Activated CD4-positive, alpha-beta memory T cell treated with anti-CD3 and anti-CD28 coated beads for 36 hours (primary cell): ENCODE data around the gene STAM2. TPM values are rescaled to one million over a fixed set of nuclear protein-coding genes. Genes with fewer than 3 reads are reported as not detected.

Experiments used
- CTCF ChIA-PET: fragments of 350-600 bp; sonication (Branson Sonifier 250); formaldehyde crosslinking; loops from one replicate; lab custom pipeline; 2021; ENCODE audit warnings: antibody characterized with exemption, inconsistent platforms; lab: Charles Lee
- POLR2A ChIA-PET: fragments of 350-600 bp; sonication (Branson Sonifier 250); formaldehyde crosslinking; loops from one replicate; lab custom pipeline; 2021; ENCODE audit warnings: antibody characterized with exemption; lab: Charles Lee
- DNase-seq: peaks from one replicate; pipeline ENCODE4 v3.0.0-alpha.2; 2020
- H3K27ac Mint-ChIP-seq: one replicate; pipeline ENCODE4 v1.8.0; 2021; ENCODE audit warnings: mixed read lengths
- H3K27me3 Mint-ChIP-seq: one replicate; pipeline ENCODE4 v1.8.0; 2021; ENCODE audit warnings: mixed read lengths
- H3K36me3 Mint-ChIP-seq: one replicate; pipeline ENCODE4 v1.8.0; 2021; ENCODE audit warnings: mixed read lengths
- H3K4me1 Mint-ChIP-seq: one replicate; pipeline ENCODE4 v1.8.0; 2021; ENCODE audit warnings: low read depth, mixed read lengths
- H3K4me3 Mint-ChIP-seq: one replicate; pipeline ENCODE4 v1.8.0; 2021; ENCODE audit warnings: mild to moderate bottlenecking, mixed read lengths
- H3K9me3 Mint-ChIP-seq: one replicate; pipeline ENCODE4 v1.8.0; 2021; ENCODE audit warnings: mixed read lengths
- intact Hi-C: fragments of 100-400 bp; cut with micrococcal nuclease; formaldehyde crosslinking; loops from one replicate; pipeline ENCODE4 v1.15.1; 2023
- total RNA-seq, 2 experiments: library from RNA; stranded (reverse); gene quantifications; one replicate each; pipeline ENCODE4 v1.2.3, GENCODE V29; 2021

The STAM2 gene
- total RNA-seq, 2 experiments from 2014 or later: 16.4 to 17.6 TPM

DNA sequence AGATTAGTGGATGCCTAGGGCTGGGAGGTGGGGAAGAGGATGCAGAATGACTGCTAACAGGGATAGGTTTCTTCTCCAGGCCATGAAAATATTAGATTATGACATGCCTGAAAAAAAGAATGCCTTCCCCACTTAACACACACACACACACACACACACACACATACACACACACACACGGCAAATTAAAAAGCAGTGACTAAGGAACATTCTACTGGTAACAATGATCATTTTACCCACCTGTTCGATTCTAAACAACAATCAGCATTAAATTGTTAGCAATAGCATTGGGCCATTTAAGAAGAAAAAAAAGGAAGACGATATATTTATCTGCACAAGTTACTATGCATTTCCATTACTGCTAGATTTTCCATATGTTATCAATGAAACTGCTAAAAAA lies 87.6 kb downstream of the STAM2 start:
- H3K9me3 Mint-ChIP-seq: no peaks in the 10 kb centered on the region
- H3K36me3 Mint-ChIP-seq: no peaks in the 10 kb centered on the region
- no peaks in the 10 kb centered on the region for H3K4me1 Mint-ChIP-seq
- DNase-seq: no peak
- no peak overlapping the region for H3K27ac Mint-ChIP-seq
- H3K4me3 Mint-ChIP-seq: no peak overlapping the region
- ChIA-PET CTCF (no interaction called here), POLR2A (no interaction called here)
- H3K27me3 Mint-ChIP-seq: no peaks in the 10 kb centered on the region
- intact Hi-C loops: no loop called here

DNA sequence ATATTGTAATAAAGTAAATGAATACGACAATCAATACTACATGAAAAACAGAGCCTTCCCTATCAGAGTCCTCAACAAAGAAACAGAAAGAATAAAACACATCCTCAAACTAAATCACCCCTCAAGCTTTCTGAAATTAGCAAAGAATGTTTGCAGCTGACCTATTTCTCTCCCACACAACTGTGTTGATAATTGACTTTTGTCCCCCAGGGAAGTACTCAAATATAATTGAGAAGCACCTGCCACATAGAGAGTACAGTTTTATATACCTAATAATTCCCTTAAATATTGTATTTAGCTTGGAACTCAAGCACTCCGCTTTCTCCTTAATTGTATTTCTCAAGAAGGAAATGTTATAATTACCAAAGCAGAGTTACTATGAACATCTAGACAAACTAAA lies 89.3 kb downstream of the STAM2 start:
- intact Hi-C loops: no loop called here
- no peaks in the 10 kb centered on the region for H3K4me1 Mint-ChIP-seq
- DNase-seq: no peak
- H3K4me3 Mint-ChIP-seq: no peak overlapping the region
- no peak overlapping the region for H3K27ac Mint-ChIP-seq
- no peaks in the 10 kb centered on the region for H3K27me3 Mint-ChIP-seq
- POLR2A ChIA-PET: no interaction called here
- no peaks in the 10 kb centered on the region for H3K36me3 Mint-ChIP-seq
- CTCF ChIA-PET: no interaction called here
- no peaks in the 10 kb centered on the region for H3K9me3 Mint-ChIP-seq

DNA sequence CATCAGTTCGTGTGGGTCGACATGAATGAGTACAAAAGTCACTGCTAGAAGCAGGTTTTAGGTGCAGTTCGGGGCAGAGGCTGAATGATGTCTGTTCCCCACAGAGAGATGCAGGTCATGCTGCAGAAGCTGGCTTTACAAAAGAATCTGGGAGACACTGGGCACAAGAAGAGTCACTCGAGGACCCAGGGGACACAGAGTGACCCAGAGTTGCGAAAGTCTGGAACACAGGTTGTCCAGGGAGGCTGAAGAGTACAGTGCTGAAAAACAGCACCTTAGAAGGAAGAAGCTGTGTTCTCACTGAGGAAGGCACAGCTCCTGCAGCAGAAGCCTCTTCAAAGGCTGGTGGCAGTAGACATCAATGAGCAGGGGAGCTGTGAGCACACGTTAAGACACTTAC lies 91.5 kb downstream of the STAM2 start:
- intact Hi-C loops: no loop called here
- no peak for DNase-seq
- Mint-ChIP-seq H3K27ac (no peak overlapping the region), H3K4me1 (no peaks in the 10 kb centered on the region), H3K36me3 (no peaks in the 10 kb centered on the region), H3K9me3 (no peaks in the 10 kb centered on the region), H3K27me3 (no peaks in the 10 kb centered on the region), H3K4me3 (no peak overlapping the region)
- CTCF ChIA-PET: no interaction called here
- POLR2A ChIA-PET: no interaction called here

DNA sequence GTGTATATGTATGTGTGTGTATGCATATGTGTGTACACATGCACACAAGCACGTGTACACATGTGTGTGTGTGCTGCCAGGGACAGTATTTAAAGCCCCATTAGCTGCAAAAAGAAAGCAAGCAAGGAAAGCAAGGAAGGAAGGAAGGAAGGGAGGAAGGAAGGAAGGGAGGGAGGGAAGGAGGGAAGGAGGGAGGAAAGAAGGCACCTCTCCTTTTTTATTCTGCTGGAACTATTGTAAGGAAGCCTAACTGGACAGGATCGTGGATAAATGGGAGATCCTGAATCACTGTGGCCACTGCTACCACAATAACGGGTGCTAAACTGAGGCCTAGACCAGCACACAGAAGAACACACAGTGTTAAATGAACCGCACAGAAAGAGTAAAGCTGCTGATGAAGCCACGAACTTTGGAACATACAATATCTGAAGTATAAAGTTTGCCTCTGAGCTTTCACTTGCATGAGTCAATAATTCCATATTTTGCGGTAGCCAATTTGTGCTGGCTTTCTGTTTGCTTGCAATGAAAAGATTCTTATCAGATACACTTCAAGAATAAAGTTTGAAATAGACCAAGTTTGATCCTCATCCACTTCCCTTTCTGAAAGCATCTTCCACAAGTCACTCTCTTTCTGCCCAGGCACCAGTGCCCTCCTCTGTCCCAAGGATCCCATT lies 92.2 kb downstream of the STAM2 start:
- Mint-ChIP-seq H3K9me3 (no peaks in the 10 kb centered on the region), H3K27me3 (no peaks in the 10 kb centered on the region), H3K36me3 (no peaks in the 10 kb centered on the region), H3K27ac (no peak overlapping the region), H3K4me1 (no peaks in the 10 kb centered on the region), H3K4me3 (no peak overlapping the region)
- ChIA-PET CTCF (no interaction called here), POLR2A (no interaction called here)
- no peak for DNase-seq
- intact Hi-C loops: no loop called here

DNA sequence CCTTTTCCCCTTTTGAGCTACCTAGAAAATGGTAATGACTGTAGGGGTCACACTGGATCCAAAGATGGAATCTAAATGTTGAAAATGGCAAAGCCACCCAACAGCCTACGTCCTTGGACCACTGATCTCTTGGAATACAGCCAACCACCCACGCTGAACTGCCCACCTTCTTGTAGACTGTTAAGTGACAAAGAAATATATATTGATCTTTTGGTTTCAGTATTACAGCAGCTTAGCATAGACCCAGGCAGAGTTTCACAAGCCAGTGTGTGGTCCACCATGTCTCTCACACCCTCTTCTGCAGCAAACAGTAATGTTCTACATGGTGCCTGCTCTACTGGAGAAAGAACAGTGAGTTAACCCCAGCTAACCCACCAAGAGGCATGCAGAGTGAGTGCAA lies 96.9 kb downstream of the STAM2 start:
- peaks cover 2% of the 10 kb centered on the region for H3K27me3 Mint-ChIP-seq
- H3K4me3 Mint-ChIP-seq: no peak overlapping the region
- H3K4me1 Mint-ChIP-seq: no peaks in the 10 kb centered on the region
- H3K27ac Mint-ChIP-seq: no peak overlapping the region
- intact Hi-C loops: no loop called here
- ChIA-PET CTCF (interaction anchor here (1.3 kb wide), 1 partner anchor 54 kb away, joined by 4 read pairs; no protein-coding TSS in a partner anchor), POLR2A (no interaction called here)
- DNase-seq: no peak
- H3K36me3 Mint-ChIP-seq: no peaks in the 10 kb centered on the region
- H3K9me3 Mint-ChIP-seq: no peaks in the 10 kb centered on the region

DNA sequence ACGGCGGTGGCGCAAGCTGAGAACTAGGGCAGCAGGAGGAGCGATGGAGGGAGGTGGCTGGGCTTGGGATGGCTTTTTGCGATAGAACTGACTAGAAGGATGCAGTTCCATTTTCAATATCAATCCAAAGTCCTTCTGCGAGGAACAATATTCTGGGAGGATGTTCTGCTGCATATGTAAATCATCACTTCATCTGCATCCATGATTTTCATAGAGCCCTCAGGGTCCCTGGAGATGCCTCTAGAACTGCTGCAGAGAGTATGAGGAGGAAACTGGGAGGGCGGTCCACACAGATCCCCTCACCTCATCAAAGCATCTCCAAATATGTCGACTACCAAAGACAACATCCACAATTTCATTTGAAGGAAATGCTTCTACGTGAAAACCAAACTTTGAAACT lies 97.5 kb downstream of the STAM2 start:
- Mint-ChIP-seq H3K4me1 (no peaks in the 10 kb centered on the region), H3K36me3 (no peaks in the 10 kb centered on the region), H3K27me3 (peaks cover 2% of the 10 kb centered on the region), H3K9me3 (no peaks in the 10 kb centered on the region), H3K4me3 (no peak overlapping the region), H3K27ac (no peak overlapping the region)
- intact Hi-C loops: no loop called here
- no peak for DNase-seq
- ChIA-PET CTCF (no interaction called here), POLR2A (no interaction called here)

DNA sequence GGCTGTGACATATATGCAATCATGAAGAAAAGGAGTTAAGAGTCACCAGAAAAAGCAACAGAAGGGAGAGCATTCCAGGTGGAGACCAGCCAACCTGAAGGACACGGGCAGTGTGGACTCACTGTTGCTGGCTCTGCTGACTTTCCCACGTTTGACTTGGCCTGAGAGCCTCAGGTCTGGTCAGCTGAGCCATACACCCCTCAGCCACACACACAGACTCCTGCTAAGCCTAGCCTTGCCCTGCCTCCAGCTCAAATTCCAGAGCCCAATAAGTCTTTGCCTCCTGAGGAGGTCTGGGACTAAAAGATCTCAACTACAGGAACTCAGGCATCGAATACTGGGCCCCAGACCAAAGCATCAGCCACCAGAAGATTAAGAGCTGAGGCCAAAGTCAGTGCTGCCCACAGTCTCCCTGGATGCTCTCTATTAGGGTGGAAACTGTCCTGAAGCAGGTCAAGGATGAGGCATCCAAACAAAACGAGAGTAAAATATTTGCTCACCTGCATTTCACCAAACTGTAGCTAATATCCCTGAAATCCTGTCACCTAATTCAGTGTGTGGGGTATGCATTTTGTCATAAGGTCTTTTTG lies 100.0 kb downstream of the STAM2 start:
- CTCF ChIA-PET: no interaction called here
- no peaks in the 10 kb centered on the region for H3K9me3 Mint-ChIP-seq
- no peak for DNase-seq

DNA sequence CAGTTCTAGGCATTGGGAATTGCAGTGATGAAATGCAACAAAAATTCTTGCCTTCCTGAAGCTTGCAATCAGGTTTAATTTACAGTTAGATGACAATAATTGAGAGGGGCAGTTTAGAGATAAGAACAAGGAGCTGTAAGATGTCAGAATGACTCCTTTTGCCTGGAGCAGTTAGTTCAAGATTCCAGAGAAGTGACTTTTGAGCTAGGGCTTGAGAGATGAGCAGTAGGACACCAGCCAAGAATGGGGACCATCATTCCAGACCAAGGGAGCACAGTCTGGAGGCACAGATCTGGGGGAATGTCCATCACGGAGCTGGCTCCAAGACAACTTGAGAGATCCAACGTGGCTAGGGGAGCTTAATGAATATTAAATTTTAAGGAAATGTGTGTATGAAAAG lies 103.6 kb downstream of the STAM2 start:
- Mint-ChIP-seq H3K36me3 (no peaks in the 10 kb centered on the region), H3K27ac (no peak overlapping the region), H3K9me3 (no peaks in the 10 kb centered on the region), H3K4me1 (no peaks in the 10 kb centered on the region), H3K4me3 (no peak overlapping the region), H3K27me3 (peaks cover 2% of the 10 kb centered on the region)
- CTCF ChIA-PET: interaction anchor here (0.6 kb wide), 1 partner anchor 560 kb away, joined by 3 read pairs; no protein-coding TSS in a partner anchor
- POLR2A ChIA-PET: no interaction called here
- no peak for DNase-seq
- intact Hi-C loops: no loop called here

More for the DNA sequence above, 100.0 kb downstream of the STAM2 start:
- H3K27ac Mint-ChIP-seq: no peak overlapping the region
- POLR2A ChIA-PET: no interaction called here
- no peak overlapping the region for H3K4me3 Mint-ChIP-seq
- no peaks in the 10 kb centered on the region for H3K4me1 Mint-ChIP-seq
- intact Hi-C loops: no loop called here
- H3K27me3 Mint-ChIP-seq: peaks cover 2% of the 10 kb centered on the region
- no peaks in the 10 kb centered on the region for H3K36me3 Mint-ChIP-seq

DNA sequence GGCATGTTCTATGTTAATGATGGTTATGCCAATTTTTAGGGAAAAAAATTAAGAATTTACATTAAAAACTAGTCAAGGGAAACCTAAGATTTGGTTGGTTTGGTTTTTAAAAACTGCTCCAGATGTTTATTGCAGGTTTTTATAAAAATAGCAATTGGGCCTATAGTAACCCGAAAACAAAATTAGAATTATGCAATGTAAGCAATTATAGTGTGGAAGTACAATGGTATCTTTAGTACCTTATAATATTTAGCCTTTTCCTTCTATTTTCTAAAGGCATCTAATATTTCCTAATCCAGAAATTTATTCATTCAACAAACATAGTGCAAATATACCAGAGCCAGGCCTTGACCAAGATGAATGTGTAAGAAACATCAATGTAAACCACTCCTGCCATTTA lies 104.0 kb downstream of the STAM2 start:
- Mint-ChIP-seq H3K27me3 (peaks cover 2% of the 10 kb centered on the region), H3K4me1 (no peaks in the 10 kb centered on the region), H3K4me3 (no peak overlapping the region), H3K27ac (no peak overlapping the region), H3K36me3 (no peaks in the 10 kb centered on the region), H3K9me3 (no peaks in the 10 kb centered on the region)
- no peak for DNase-seq
- CTCF ChIA-PET: interaction anchor here (0.6 kb wide), 1 partner anchor 560 kb away, joined by 3 read pairs; no protein-coding TSS in a partner anchor
- POLR2A ChIA-PET: no interaction called here
- intact Hi-C loops: no loop called here

DNA sequence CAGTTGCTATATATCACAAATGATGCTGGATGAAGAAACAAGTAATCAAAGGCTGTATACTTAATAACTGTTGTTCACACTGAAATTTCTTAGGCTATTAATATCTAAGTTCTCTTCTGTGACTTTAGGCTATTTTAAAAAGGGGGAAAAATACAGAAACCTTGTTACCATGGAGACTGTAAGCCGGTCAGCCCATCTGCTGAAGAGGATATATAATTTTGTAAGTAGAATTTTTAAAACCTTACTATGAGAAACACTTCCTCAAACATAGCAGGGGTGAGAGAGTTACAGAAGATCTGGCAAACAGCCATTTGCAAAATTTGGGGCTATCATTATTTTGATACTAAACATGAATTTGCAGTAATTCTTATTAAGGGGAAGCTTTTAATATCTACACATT lies 104.5 kb downstream of the STAM2 start:
- ChIA-PET CTCF (no interaction called here), POLR2A (no interaction called here)
- Mint-ChIP-seq H3K36me3 (no peaks in the 10 kb centered on the region), H3K27me3 (peaks cover 2% of the 10 kb centered on the region), H3K4me1 (no peaks in the 10 kb centered on the region), H3K27ac (no peak overlapping the region), H3K4me3 (no peak overlapping the region), H3K9me3 (no peaks in the 10 kb centered on the region)
- intact Hi-C loops: no loop called here
- DNase-seq: no peak

DNA sequence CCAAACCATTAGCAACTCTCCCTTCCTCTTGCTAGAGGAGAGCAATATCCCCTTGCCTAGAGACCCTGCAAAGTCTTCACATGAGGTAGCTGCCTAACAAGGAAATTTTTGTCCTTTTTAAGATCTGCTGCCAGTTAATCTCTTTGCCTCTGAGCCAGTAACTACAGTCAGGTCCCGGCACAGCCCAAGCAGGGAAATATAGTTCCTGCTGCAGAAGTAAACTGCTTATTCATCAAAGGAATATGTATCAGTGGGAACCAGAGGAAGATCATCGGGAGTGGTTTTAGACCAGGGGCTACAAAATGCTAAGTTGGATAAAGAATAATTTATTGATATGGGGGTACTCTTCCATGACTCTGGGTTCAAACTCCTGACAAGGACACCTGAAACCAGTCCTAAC lies 107.3 kb downstream of the STAM2 start:
- Mint-ChIP-seq H3K27me3 (peaks cover 13% of the 10 kb centered on the region), H3K27ac (no peak overlapping the region), H3K4me3 (no peak overlapping the region), H3K4me1 (no peaks in the 10 kb centered on the region), H3K9me3 (no peaks in the 10 kb centered on the region), H3K36me3 (no peaks in the 10 kb centered on the region)
- intact Hi-C loops: no loop called here
- ChIA-PET CTCF (no interaction called here), POLR2A (no interaction called here)
- no peak for DNase-seq

DNA sequence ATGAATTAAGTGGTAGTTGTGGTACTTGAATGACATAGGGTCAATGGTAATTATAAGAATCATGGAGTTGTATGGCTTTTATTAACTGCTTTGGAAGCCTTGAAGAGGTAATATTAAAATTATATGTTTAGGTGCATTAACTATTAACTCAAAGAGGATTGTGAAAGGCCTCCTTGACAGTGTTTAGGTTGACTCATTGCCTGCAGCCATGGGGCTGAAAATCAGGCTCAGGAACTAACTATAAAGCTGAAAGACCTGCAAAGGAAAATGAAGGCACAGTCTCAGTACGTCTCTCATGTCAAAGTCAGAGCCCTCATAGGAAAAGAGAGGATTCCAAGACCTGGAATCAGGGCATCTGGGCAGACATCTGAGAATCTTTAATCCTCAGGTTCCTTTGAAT lies 107.7 kb downstream of the STAM2 start:
- H3K4me3 Mint-ChIP-seq: no peak overlapping the region
- no peak overlapping the region for H3K27ac Mint-ChIP-seq
- no peaks in the 10 kb centered on the region for H3K9me3 Mint-ChIP-seq
- peaks cover 14% of the 10 kb centered on the region for H3K27me3 Mint-ChIP-seq
- POLR2A ChIA-PET: no interaction called here
- CTCF ChIA-PET: no interaction called here
- intact Hi-C loops: no loop called here
- no peak for DNase-seq
- H3K4me1 Mint-ChIP-seq: no peaks in the 10 kb centered on the region
- H3K36me3 Mint-ChIP-seq: no peaks in the 10 kb centered on the region
